RWPE1 (cell line): ENCODE data around the gene CBLL2.

ENCODE experiments used
- CTCF ChIA-PET: fragments of 350-600 bp; sonication (Branson Sonifier 250); formaldehyde crosslinking; extraction: SDS; loops from one replicate; lab custom pipeline; 2021; lab: Yijun Ruan, JAX
- POLR2A ChIA-PET: fragments of 400-600 bp; formaldehyde crosslinking; extraction: SDS; loops from one replicate; lab custom pipeline; 2020; ENCODE audit warnings: antibody characterized with exemption; ENCODE audit not compliant: low non-redundant PET; lab: Yijun Ruan, JAX
- DNase-seq: peaks from one replicate; pipeline ENCODE4 v3.0.0; 2012; ENCODE audit warnings: low spot score
- H3K27ac ChIP-seq: fragments of 450-650 bp; 2 replicates; pipeline ENCODE4 v1.5.1; 2017
- TF ChIP-seq, protein P1 (sequence below): fragments of 450-650 bp; conservative IDR thresholded peaks from 2 replicates; pipeline ENCODE4 v1.5.1; 2017; ENCODE audit warnings: low read depth, mild to moderate bottlenecking

The CBLL2 gene

GRCh38 chrX:22320236-22320873, 47.6 kb downstream of the CBLL2 start:
- no peak for DNase-seq
- ChIA-PET CTCF (no interaction called here), POLR2A (no interaction called here)
- H3K27ac ChIP-seq: no peak overlapping the region
- TF ChIP-seq, protein P1, sequence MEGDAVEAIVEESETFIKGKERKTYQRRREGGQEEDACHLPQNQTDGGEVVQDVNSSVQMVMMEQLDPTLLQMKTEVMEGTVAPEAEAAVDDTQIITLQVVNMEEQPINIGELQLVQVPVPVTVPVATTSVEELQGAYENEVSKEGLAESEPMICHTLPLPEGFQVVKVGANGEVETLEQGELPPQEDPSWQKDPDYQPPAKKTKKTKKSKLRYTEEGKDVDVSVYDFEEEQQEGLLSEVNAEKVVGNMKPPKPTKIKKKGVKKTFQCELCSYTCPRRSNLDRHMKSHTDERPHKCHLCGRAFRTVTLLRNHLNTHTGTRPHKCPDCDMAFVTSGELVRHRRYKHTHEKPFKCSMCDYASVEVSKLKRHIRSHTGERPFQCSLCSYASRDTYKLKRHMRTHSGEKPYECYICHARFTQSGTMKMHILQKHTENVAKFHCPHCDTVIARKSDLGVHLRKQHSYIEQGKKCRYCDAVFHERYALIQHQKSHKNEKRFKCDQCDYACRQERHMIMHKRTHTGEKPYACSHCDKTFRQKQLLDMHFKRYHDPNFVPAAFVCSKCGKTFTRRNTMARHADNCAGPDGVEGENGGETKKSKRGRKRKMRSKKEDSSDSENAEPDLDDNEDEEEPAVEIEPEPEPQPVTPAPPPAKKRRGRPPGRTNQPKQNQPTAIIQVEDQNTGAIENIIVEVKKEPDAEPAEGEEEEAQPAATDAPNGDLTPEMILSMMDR: no peak

DNA sequence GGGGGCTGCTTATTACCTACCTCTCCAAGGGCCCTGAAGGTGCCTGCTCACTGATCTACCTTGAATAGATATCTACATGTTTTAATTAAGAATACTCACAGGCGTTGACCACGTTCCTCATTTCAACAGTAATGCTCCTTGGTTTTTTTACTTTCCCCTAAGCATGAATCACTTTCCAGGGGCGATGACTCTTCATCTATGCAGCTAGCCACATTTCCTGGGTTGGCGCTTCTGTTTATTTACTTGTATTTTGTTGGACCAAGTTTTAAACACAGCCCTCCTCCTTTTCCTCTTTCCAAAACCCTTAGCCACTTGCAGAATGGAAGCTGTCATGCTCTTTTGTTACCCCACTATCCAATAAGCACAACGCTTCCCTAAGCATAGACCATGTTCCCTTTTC, 50.8 kb downstream of the CBLL2 start:
- TF ChIP-seq, protein P1: no peak
- ChIA-PET POLR2A (no interaction called here), CTCF (interaction anchor here (0.6 kb wide), 1 partner anchor 9 kb away, joined by 3 read pairs; no protein-coding TSS in a partner anchor)
- DNase-seq: peak; percentile 37
- H3K27ac ChIP-seq: no peak overlapping the region
